Gastrocnemius medialis (tissue), 4 donors: Measurements from ENCODE around the gene NOVA2.

Experiments
- POLR2A ChIP-seq, 2 donors: fragments of 450-650 bp; IDR thresholded peaks; one replicate each; pipeline ENCODE4 v1.6.1; 2017; ENCODE audit warnings: antibody characterized with exemption in 2 of 2, mild to moderate bottlenecking in 2 of 2, moderate library complexity in 2 of 2
- TF ChIP-seq, protein P1 (sequence below), 5 experiments: fragments of 450-650 bp in 3 of 5; fragments of 200-600 bp in 2 of 5; sonication (generic) in 2 of 5; IDR thresholded peaks in 4 of 5; conservative IDR thresholded peaks in 1 of 5; 1 replicate in 4 of 5; 2 replicates in 1 of 5; pipeline ENCODE4 v1.5.1; 2016 to 2019; ENCODE audit warnings: antibody characterized with exemption in 5 of 5, mild to moderate bottlenecking in 3 of 5, moderate library complexity in 3 of 5

DNA sequence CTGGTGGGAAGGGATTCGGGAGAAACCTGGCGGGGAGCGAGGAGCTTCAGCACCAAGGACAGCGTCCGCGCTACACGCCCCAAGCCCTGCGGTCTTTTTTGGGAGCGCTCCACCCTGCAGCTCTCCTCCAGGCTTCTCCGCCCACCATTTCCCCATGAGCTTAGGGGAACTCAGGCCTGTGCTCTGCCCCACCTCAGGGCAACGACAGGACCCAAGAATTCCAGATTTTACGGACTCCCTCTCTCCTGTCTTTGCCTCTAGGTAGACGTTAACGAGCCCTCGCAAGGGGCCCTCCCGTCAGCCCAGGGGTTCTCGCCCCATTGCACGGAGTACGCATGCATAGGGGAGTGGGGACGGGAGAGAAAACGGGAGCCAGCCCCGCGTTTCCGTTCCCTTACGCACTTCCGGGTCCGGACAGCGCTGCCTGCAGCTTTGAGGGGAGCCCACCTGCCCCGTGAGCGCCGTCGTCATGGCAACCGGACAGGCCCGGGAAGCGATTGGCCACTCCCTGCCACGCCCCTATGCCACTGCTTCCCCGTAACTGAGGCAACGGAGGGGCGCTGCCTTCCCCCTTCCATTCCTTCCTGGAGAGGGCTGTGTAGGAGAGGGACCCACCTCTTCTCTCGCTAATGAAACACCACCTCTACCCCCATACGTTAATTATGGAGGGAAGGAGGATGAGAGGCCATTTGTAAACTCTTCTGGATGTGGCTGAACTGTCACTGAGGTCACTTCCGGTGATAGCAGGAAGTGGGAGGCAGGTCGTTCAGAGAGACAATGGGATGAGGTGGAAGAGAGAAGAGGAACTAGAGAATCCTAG lies 20.8 kb downstream of the NOVA2 start:
- TF ChIP-seq, protein P1, sequence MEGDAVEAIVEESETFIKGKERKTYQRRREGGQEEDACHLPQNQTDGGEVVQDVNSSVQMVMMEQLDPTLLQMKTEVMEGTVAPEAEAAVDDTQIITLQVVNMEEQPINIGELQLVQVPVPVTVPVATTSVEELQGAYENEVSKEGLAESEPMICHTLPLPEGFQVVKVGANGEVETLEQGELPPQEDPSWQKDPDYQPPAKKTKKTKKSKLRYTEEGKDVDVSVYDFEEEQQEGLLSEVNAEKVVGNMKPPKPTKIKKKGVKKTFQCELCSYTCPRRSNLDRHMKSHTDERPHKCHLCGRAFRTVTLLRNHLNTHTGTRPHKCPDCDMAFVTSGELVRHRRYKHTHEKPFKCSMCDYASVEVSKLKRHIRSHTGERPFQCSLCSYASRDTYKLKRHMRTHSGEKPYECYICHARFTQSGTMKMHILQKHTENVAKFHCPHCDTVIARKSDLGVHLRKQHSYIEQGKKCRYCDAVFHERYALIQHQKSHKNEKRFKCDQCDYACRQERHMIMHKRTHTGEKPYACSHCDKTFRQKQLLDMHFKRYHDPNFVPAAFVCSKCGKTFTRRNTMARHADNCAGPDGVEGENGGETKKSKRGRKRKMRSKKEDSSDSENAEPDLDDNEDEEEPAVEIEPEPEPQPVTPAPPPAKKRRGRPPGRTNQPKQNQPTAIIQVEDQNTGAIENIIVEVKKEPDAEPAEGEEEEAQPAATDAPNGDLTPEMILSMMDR (IDR thresholded peaks at IDR 0.05 in 4 of 5, conservative IDR thresholded peaks at IDR 0.05 in 1 of 5): no peak
- no peak for TF ChIP-seq POLR2A (IDR thresholded peaks at IDR 0.05)
